ENCODE measurements around the gene IDH2. TPM values are rescaled to one million over a fixed set of nuclear protein-coding genes. Genes with fewer than 3 reads are reported as not detected.

IDH2 gene
- polyA plus RNA-seq, 1 experiment = 84.2 TPM

DNA sequence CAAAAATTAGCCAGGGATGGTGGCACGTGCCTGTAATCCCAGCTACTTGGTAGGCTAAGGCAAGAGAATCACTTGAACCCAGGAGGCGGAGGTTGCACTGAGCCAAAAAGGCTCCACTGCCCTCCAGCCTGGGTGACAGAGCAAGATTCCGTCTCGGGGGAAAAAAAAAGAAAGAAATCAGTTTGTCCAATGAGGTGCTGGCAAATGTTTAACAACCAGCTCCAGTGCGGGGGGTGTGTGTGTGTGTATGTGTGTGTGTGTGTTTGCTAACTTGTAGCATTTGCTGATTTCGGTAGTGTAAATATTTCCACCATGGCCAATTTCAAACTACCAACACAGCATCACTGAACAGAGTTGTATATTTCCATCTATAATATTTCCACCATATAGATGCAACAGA lies 23.8 kb upstream of the IDH2 start:
- CTCF ChIA-PET = interaction anchor here (0.9 kb wide), 1 partner anchor 158 kb away, joined by 3 read pairs; no protein-coding TSS in a partner anchor
- Histone ChIP-seq H3K27ac (ENCODE audit: low read depth, low read length) (no peak overlapping the region), H3K4me3 (ENCODE audit: low read depth, low read length) (no peak overlapping the region), H3K27me3 (ENCODE audit: control insufficient read depth, insufficient read depth, low read length) (peaks cover 6% of the 10 kb centered on the region), H3K9me3 (ENCODE audit: control insufficient read depth, insufficient read depth, low read length) (no peaks in the 10 kb centered on the region)
- POLR2A ChIA-PET = no interaction called here
- TF ChIP-seq, protein P1, sequence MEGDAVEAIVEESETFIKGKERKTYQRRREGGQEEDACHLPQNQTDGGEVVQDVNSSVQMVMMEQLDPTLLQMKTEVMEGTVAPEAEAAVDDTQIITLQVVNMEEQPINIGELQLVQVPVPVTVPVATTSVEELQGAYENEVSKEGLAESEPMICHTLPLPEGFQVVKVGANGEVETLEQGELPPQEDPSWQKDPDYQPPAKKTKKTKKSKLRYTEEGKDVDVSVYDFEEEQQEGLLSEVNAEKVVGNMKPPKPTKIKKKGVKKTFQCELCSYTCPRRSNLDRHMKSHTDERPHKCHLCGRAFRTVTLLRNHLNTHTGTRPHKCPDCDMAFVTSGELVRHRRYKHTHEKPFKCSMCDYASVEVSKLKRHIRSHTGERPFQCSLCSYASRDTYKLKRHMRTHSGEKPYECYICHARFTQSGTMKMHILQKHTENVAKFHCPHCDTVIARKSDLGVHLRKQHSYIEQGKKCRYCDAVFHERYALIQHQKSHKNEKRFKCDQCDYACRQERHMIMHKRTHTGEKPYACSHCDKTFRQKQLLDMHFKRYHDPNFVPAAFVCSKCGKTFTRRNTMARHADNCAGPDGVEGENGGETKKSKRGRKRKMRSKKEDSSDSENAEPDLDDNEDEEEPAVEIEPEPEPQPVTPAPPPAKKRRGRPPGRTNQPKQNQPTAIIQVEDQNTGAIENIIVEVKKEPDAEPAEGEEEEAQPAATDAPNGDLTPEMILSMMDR (IDR thresholded peaks at IDR 0.05; ENCODE audit: low read depth, low read length) = no peak
- DNase-seq (ENCODE audit: low read depth, low spot score) = no peak

DNA sequence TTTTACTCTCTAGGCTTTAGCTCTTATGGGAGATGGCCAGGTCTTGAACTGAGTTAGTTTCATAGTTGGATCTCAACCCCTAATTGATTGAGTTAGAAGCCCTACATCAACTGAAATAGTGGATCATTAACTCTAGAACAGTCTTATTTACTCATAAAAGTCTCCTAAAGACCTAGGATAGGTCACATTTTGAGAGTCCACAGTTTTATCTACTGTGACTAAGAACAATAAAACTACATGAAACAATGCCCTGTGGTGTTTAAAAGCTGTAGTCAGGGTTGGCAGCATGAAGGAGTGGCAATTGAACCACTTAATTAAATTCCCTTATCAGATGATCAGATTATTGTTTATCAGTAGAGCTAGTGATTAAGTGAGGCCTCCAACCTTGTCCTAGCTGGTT lies 22.2 kb upstream of the IDH2 start:
- no peak overlapping the region for H3K4me3 ChIP-seq (ENCODE audit: low read depth, low read length)
- POLR2A ChIA-PET = no interaction called here
- no peaks in the 10 kb centered on the region for H3K9me3 ChIP-seq (ENCODE audit: control insufficient read depth, insufficient read depth, low read length)
- CTCF ChIA-PET = interaction anchor here (1.0 kb wide), 1 partner anchor 32 kb away, joined by 6 read pairs; no protein-coding TSS in a partner anchor
- no peak for DNase-seq (ENCODE audit: low read depth, low spot score)
- TF ChIP-seq, protein P1 (IDR thresholded peaks at IDR 0.05; ENCODE audit: low read depth, low read length) = no peak
- H3K27me3 ChIP-seq (ENCODE audit: control insufficient read depth, insufficient read depth, low read length) = peaks cover 9% of the 10 kb centered on the region
- no peak overlapping the region for H3K27ac ChIP-seq (ENCODE audit: low read depth, low read length)

DNA sequence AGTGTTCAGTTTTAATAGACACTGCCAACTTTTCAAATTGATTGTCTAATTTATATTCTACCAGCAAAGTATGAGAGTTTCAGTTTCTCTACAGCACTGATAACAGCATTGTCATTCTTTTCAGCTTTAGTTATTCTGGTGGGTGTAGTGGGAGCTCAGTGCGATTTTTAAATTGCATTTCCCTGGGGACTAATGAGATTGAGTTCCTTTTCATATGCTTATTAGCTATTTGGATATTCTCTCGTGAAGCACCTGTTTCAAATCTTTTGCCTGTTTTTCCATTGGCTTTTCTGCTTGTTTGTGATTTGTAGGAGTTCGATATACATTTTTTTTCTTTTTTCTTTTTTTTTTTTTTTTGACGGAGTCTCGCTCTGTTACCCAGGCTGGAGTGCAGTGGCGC lies 18.8 kb upstream of the IDH2 start:
- Histone ChIP-seq H3K9me3 (ENCODE audit: control insufficient read depth, insufficient read depth, low read length) (peaks cover 4% of the 10 kb centered on the region; the same call in 1 of the 2 replicates), H3K4me3 (ENCODE audit: low read depth, low read length) (no peak overlapping the region), H3K27me3 (ENCODE audit: control insufficient read depth, insufficient read depth, low read length) (peaks cover 6% of the 10 kb centered on the region), H3K27ac (ENCODE audit: low read depth, low read length) (no peak overlapping the region)
- ChIA-PET CTCF (interaction anchor here (1.0 kb wide), 1 partner anchor 100 kb away, joined by 3 read pairs; no protein-coding TSS in a partner anchor), POLR2A (no interaction called here)
- TF ChIP-seq, protein P1 (IDR thresholded peaks at IDR 0.05; ENCODE audit: low read depth, low read length) = no peak
- DNase-seq (ENCODE audit: low read depth, low spot score) = no peak

DNA sequence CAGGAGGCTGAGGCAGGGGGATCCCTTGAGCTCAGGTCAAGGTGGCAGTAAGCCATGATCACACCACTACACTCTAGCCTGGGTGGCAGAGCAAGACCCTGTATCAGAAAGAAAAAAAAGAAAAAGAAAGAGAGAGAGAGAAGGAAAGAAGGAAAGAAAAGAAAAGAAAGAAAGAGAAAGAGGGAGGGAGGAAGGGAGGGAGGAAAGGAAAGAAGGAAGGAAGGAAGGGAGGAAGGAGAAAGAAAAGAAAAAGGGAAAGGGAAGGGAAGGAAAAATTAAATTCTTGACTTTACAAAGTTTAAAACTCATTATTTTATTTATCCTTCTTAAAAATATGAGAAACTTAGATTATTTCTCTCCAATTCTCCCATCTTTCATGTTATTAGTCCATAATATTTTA lies 17.1 kb upstream of the IDH2 start:
- Histone ChIP-seq H3K4me3 (ENCODE audit: low read depth, low read length) (no peak overlapping the region), H3K9me3 (ENCODE audit: control insufficient read depth, insufficient read depth, low read length) (peaks cover 11% of the 10 kb centered on the region), H3K27me3 (ENCODE audit: control insufficient read depth, insufficient read depth, low read length) (peaks cover 6% of the 10 kb centered on the region), H3K27ac (ENCODE audit: low read depth, low read length) (no peak overlapping the region)
- ChIA-PET CTCF (no interaction called here), POLR2A (no interaction called here)
- DNase-seq (ENCODE audit: low read depth, low spot score) = no peak
- TF ChIP-seq, protein P1 (IDR thresholded peaks at IDR 0.05; ENCODE audit: low read depth, low read length) = no peak

DNA sequence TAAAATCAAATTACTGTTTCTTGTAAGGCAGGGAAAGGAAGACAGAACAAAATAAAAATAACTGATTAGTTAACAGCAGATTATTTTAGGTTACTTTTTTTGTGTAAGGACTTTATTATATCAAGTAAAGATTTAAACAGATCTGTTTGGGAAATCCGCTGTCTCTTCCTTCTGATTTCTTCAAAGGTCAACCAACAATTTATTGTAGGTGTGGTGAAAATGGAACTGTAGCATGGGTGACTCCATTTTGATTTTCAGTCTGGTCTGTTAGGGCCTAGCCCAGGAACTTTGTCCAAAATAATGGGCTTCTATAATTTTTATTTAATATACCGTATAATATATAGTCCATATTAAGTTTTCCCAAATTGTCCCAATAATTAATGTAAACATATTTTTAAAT lies 13.5 kb upstream of the IDH2 start:
- no peak for DNase-seq (ENCODE audit: low read depth, low spot score)
- no peak overlapping the region for H3K27ac ChIP-seq (ENCODE audit: low read depth, low read length)
- peaks cover 4% of the 10 kb centered on the region for H3K27me3 ChIP-seq (ENCODE audit: control insufficient read depth, insufficient read depth, low read length)
- POLR2A ChIA-PET = no interaction called here
- TF ChIP-seq, protein P1 (IDR thresholded peaks at IDR 0.05; ENCODE audit: low read depth, low read length) = no peak
- H3K4me3 ChIP-seq (ENCODE audit: low read depth, low read length) = no peak overlapping the region
- CTCF ChIA-PET = no interaction called here
- peaks cover 13% of the 10 kb centered on the region for H3K9me3 ChIP-seq (ENCODE audit: control insufficient read depth, insufficient read depth, low read length)

Data from AG04450 (cell line).